ENCODE data around the gene DLG5. TPM values are rescaled to one million over a fixed set of nuclear protein-coding genes. Genes with fewer than 3 reads are reported as not detected.

The DLG5 gene
- total RNA-seq, 1 donor from 2014 or later: 22.2 TPM

DNA sequence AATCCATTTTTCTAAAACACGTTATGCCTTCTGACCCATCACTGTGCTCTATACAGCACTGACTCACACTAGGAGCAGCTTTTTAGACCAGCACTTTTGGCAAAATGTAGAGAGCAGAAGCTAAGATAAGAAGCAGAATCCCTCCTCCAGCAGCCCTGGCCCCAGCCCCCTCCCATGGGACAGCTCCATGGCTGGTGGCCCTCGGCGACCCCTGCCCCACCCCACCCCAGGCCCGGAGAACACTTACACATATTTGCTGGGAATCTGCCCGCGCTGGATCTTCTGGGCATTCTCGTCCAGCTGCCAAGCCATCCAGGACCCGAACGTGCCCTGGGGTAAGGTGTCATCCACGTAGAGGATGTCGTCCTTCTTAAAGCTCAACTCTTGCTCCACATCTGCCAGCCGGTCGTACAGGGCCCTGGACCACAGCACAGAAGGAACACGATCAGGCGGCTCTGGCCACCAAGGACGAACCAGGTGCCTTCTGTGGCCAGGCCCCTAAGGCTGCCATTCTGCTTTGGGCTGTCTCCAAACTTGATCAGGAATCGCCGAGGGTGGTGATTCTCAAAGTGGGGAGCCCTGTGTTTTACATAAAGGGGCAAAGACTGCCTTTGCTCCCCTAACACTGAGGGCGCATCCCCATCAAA is 119.9 kb downstream of the DLG5 start:
- Histone ChIP-seq H3K4me3 (no peak overlapping the region), H3K27me3 (no peaks in the 10 kb centered on the region), H3K79me2 (ENCODE audit: low read depth) (no peaks in the 10 kb centered on the region), H3K4me2 (no peak overlapping the region), H3K9ac (no peak overlapping the region), H3K27ac (no peak overlapping the region), H4K20me1 (ENCODE audit: low read depth) (no peaks in the 10 kb centered on the region), H3K4me1 (peaks cover 1% of the 10 kb centered on the region), H3K9me3 (ENCODE audit: low read depth) (no peaks in the 10 kb centered on the region), H3K36me3 (no peaks in the 10 kb centered on the region), H2AFZ (replicated peaks) (no peak overlapping the region), H3F3A (ENCODE audit: low read depth) (no peaks in the 10 kb centered on the region)
- no peaks in the 10 kb centered on the region for H3K9me3 Mint-ChIP-seq
- TF ChIP-seq EZH2 (IDR thresholded peaks at IDR 0.05) (no peak), CTCF (IDR thresholded peaks at IDR 0.05) (no peak), EZH2phosphoT487 (IDR thresholded peaks at IDR 0.05) (no peak)
- peaks cover 23% of the 10 kb centered on the region for H3K36me3 Mint-ChIP-seq
- H3K27ac Mint-ChIP-seq: no peak overlapping the region
- H3K4me3 Mint-ChIP-seq: no peak overlapping the region
- DNase-seq (ENCODE audit: low spot score): no peak
- H3K4me1 Mint-ChIP-seq: no peaks in the 10 kb centered on the region
- peaks cover 10% of the 10 kb centered on the region for H3K27me3 Mint-ChIP-seq (ENCODE audit: insufficient read depth, low read depth)

DNA sequence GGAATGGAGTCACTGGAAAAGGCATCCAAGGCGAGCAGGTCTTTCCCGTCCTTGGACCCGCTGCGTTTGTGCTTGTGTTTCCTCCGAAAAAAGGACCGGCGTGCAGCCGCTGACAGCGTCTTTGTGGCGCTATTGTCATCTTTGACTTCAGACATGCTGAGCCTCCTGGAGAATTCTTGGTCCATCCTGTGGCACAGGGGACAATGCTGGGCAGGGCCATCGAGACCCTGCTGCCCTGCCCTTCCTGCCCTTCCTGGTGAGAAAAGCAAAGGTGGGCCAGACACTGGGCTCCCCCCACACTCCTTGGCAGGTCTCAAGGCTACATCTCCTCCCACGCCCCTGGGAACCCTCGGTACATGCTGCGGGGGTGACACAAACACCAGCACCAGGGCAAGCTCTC is 120.9 kb downstream of the DLG5 start:
- peaks cover 10% of the 10 kb centered on the region for H3K27me3 Mint-ChIP-seq (ENCODE audit: insufficient read depth, low read depth)
- Histone ChIP-seq H3K27me3 (no peaks in the 10 kb centered on the region), H2AFZ (replicated peaks) (no peak overlapping the region), H3K4me2 (no peak overlapping the region), H4K20me1 (ENCODE audit: low read depth) (no peaks in the 10 kb centered on the region), H3K4me3 (no peak overlapping the region), H3K36me3 (no peaks in the 10 kb centered on the region), H3K9me3 (ENCODE audit: low read depth) (no peaks in the 10 kb centered on the region), H3K27ac (no peak overlapping the region), H3K4me1 (peaks cover 3% of the 10 kb centered on the region), H3F3A (ENCODE audit: low read depth) (no peaks in the 10 kb centered on the region), H3K9ac (no peak overlapping the region), H3K79me2 (ENCODE audit: low read depth) (no peaks in the 10 kb centered on the region)
- no peaks in the 10 kb centered on the region for H3K9me3 Mint-ChIP-seq
- no peak for TF ChIP-seq EZH2 (IDR thresholded peaks at IDR 0.05)
- no peak for TF ChIP-seq CTCF (IDR thresholded peaks at IDR 0.05)
- no peak for TF ChIP-seq EZH2phosphoT487 (IDR thresholded peaks at IDR 0.05)
- DNase-seq (ENCODE audit: low spot score): no peak
- H3K4me3 Mint-ChIP-seq: no peak overlapping the region
- no peak overlapping the region for H3K27ac Mint-ChIP-seq
- H3K4me1 Mint-ChIP-seq: no peaks in the 10 kb centered on the region
- peaks cover 22% of the 10 kb centered on the region for H3K36me3 Mint-ChIP-seq

DNA sequence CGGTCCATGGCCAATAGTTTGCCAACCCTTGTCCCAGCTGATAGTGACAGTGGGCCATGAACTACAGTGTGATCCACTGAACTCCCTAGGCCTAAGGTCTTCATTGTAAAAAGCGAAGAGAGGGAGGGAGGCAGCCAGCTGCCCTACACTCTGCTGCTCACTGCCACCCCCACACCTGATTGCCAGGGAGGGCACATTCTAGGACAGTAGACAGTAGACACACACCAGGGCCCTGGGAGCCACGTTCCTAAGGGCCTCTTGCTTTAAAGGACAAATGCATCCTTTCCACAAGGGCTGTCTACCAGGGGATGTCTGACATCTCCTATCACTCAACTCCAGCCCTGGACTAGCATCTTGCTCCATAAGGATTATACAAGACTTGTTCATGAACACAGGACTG is 122.2 kb downstream of the DLG5 start:
- no peaks in the 10 kb centered on the region for H3K36me3 ChIP-seq
- H3K4me3 ChIP-seq: no peak overlapping the region
- H3K27me3 ChIP-seq: no peaks in the 10 kb centered on the region
- DNase-seq (ENCODE audit: low spot score): no peak
- no peak overlapping the region for H3K4me2 ChIP-seq
- peaks cover 3% of the 10 kb centered on the region for H3K4me1 ChIP-seq
- H3F3A ChIP-seq (ENCODE audit: low read depth): no peaks in the 10 kb centered on the region
- H4K20me1 ChIP-seq (ENCODE audit: low read depth): no peaks in the 10 kb centered on the region
- no peaks in the 10 kb centered on the region for H3K9me3 ChIP-seq (ENCODE audit: low read depth)
- Mint-ChIP-seq H3K27me3 (ENCODE audit: insufficient read depth, low read depth) (peaks cover 8% of the 10 kb centered on the region), H3K9me3 (no peaks in the 10 kb centered on the region), H3K27ac (no peak overlapping the region), H3K4me3 (no peak overlapping the region), H3K4me1 (no peaks in the 10 kb centered on the region), H3K36me3 (peaks cover 23% of the 10 kb centered on the region)
- H2AFZ ChIP-seq (replicated peaks): no peak overlapping the region
- no peak overlapping the region for H3K27ac ChIP-seq
- H3K79me2 ChIP-seq (ENCODE audit: low read depth): no peaks in the 10 kb centered on the region
- H3K9ac ChIP-seq: no peak overlapping the region
- TF ChIP-seq EZH2 (IDR thresholded peaks at IDR 0.05) (no peak), CTCF (IDR thresholded peaks at IDR 0.05) (no peak), EZH2phosphoT487 (IDR thresholded peaks at IDR 0.05) (no peak)
